WTC11 (cell line): ENCODE results near the gene PPM1K. TPM values are rescaled to one million over a fixed set of nuclear protein-coding genes. Genes with fewer than 3 reads are reported as not detected.
A peak's percentile ranks its signal among the peaks of the same experiment; 100 is the strongest.

Experiments
- ATAC-seq: fragments of 200-7000 bp; cut with Tn5 transposase; 2 replicates; pipeline ENCODE4 v1.10.0; 2021; ENCODE audit warnings: mild to moderate bottlenecking, moderate library complexity
- CTCF ChIA-PET: fragments of 300-600 bp; sonication (Branson Sonifier 250); formaldehyde crosslinking; loops from one replicate; lab custom pipeline; 2021; ENCODE audit warnings: antibody characterized with exemption; lab: Charles Lee
- POLR2A ChIA-PET: fragments of 350-600 bp; sonication (Branson Sonifier 250); formaldehyde crosslinking; loops from one replicate; lab custom pipeline; 2021; ENCODE audit warnings: antibody characterized with exemption; lab: Charles Lee
- DNase-seq: peaks from one replicate; pipeline ENCODE4 v3.0.0; 2021; ENCODE audit warnings: low spot score
- H3K27ac Mint-ChIP-seq: 2 replicates; pipeline ENCODE4 v1.8.0; 2021; ENCODE audit warnings: mixed read lengths
- H3K27me3 Mint-ChIP-seq: 2 replicates; pipeline ENCODE4 v1.8.0; 2021; ENCODE audit warnings: low read depth, mild to moderate bottlenecking, moderate library complexity, mixed read lengths
- H3K36me3 Mint-ChIP-seq: 2 replicates; pipeline ENCODE4 v1.8.0; 2021; ENCODE audit warnings: mixed read lengths
- H3K4me1 Mint-ChIP-seq: 2 replicates; pipeline ENCODE4 v1.8.0; 2022; ENCODE audit warnings: mixed read lengths
- H3K4me3 Mint-ChIP-seq: 2 replicates; pipeline ENCODE4 v1.8.0; 2021; ENCODE audit warnings: mild to moderate bottlenecking, moderate library complexity, mixed read lengths
- H3K9me3 Mint-ChIP-seq: 2 replicates; pipeline ENCODE4 v1.8.0; 2021; ENCODE audit warnings: mixed read lengths
- CREB1 ChIP-seq: sonication (generic); formaldehyde crosslinking; IDR thresholded peaks from 2 replicates; pipeline ENCODE4 v1.8.0; 2023; ENCODE audit warnings: mild to moderate bottlenecking, missing genetic modification reagents
- CTCF ChIP-seq: fragments of 200-600 bp; IDR thresholded peaks from 2 replicates; pipeline ENCODE4 v1.8.0; 2022; ENCODE audit warnings: antibody characterized with exemption
- E2F1 ChIP-seq: sonication (generic); formaldehyde crosslinking; IDR thresholded peaks from 2 replicates; pipeline ENCODE4 v1.8.0; 2022; ENCODE audit warnings: mild to moderate bottlenecking, missing genetic modification reagents
- E2F4 ChIP-seq: sonication (generic); formaldehyde crosslinking; IDR thresholded peaks from 2 replicates; pipeline ENCODE4 v1.8.1; 2022; ENCODE audit warnings: low read depth, mild to moderate bottlenecking, moderate library complexity, missing genetic modification reagents, borderline replicate concordance
- FOXK1 ChIP-seq: sonication (generic); formaldehyde crosslinking; IDR thresholded peaks from 2 replicates; pipeline ENCODE4 v1.8.0; 2022; ENCODE audit warnings: mild to moderate bottlenecking, moderate library complexity, missing genetic modification reagents
- GABPB1 ChIP-seq: sonication (generic); formaldehyde crosslinking; IDR thresholded peaks from 2 replicates; pipeline ENCODE4 v1.8.1; 2023; ENCODE audit warnings: mild to moderate bottlenecking, missing genetic modification reagents
- GTF2I ChIP-seq: fragments of 250-450 bp; sonication (Bioruptor Pico); conservative IDR thresholded peaks from 2 replicates; pipeline ENCODE4 v1.4.0; 2021; ENCODE audit warnings: mild to moderate bottlenecking
- HMGA2 ChIP-seq: fragments of 250-450 bp; sonication (Bioruptor Pico); IDR thresholded peaks from 2 replicates; pipeline ENCODE4 v1.4.0; 2021; ENCODE audit warnings: mild to moderate bottlenecking, moderate library complexity
- HMGXB4 ChIP-seq: sonication (generic); formaldehyde crosslinking; IDR thresholded peaks from 2 replicates; pipeline ENCODE4 v1.8.1; 2023; ENCODE audit warnings: mild to moderate bottlenecking, moderate library complexity, missing genetic modification reagents
- JAZF1 ChIP-seq: fragments of 250-450 bp; sonication (Bioruptor Pico); IDR thresholded peaks from 2 replicates; pipeline ENCODE4 v1.9.0; 2021; ENCODE audit warnings: moderate library complexity, mild to moderate bottlenecking, inconsistent platforms
- KAT7 ChIP-seq: sonication (generic); formaldehyde crosslinking; IDR thresholded peaks from 2 replicates; pipeline ENCODE4 v1.8.1; 2023; ENCODE audit warnings: missing genetic modification reagents, mild to moderate bottlenecking, borderline replicate concordance
- MLX ChIP-seq: sonication (generic); formaldehyde crosslinking; IDR thresholded peaks from 2 replicates; pipeline ENCODE4 v1.8.1; 2023; ENCODE audit warnings: mild to moderate bottlenecking, missing genetic modification reagents, moderate library complexity
- NFYB ChIP-seq: sonication (generic); formaldehyde crosslinking; conservative IDR thresholded peaks from 2 replicates; pipeline ENCODE4 v1.8.0; 2022; ENCODE audit warnings: low read depth, missing genetic modification reagents
- NR2C2 ChIP-seq: sonication (generic); formaldehyde crosslinking; IDR thresholded peaks from 2 replicates; pipeline ENCODE4 v1.8.0; 2022; ENCODE audit warnings: mild to moderate bottlenecking, missing genetic modification reagents
- SOX15 ChIP-seq: fragments of 250-450 bp; sonication (Bioruptor Pico); IDR thresholded peaks from 2 replicates; pipeline ENCODE4 v1.9.0; 2021; ENCODE audit warnings: mild to moderate bottlenecking
- USF2 ChIP-seq: sonication (generic); formaldehyde crosslinking; IDR thresholded peaks from 2 replicates; pipeline ENCODE4 v1.8.1; 2023; ENCODE audit warnings: mild to moderate bottlenecking, missing genetic modification reagents, moderate library complexity
- ZMAT4 ChIP-seq: fragments of 250-450 bp; sonication (Bioruptor Pico); IDR thresholded peaks from 2 replicates; pipeline ENCODE4 v1.9.0; 2021; ENCODE audit warnings: mild to moderate bottlenecking
- ZNF138 ChIP-seq: sonication (generic); formaldehyde crosslinking; conservative IDR thresholded peaks from 2 replicates; pipeline ENCODE4 v1.8.1; 2022; ENCODE audit warnings: mild to moderate bottlenecking, moderate library complexity, missing genetic modification reagents
- ZNF396 ChIP-seq: fragments of 250-450 bp; sonication (Bioruptor Pico); IDR thresholded peaks from 2 replicates; pipeline ENCODE4 v1.8.0; 2021; ENCODE audit warnings: mild to moderate bottlenecking, moderate library complexity, borderline replicate concordance
- ZNF671 ChIP-seq: fragments of 250-450 bp; sonication (Bioruptor Pico); IDR thresholded peaks from 2 replicates; pipeline ENCODE4 v1.8.0; 2021; ENCODE audit warnings: mild to moderate bottlenecking
- ZSCAN18 ChIP-seq: fragments of 250-450 bp; sonication (Bioruptor Pico); IDR thresholded peaks from 2 replicates; pipeline ENCODE4 v2.1.2; 2022; ENCODE audit warnings: mild to moderate bottlenecking, moderate library complexity
- total RNA-seq: library from RNA; stranded (reverse); gene quantifications from 3 replicates; pipeline ENCODE4 v1.2.3, GENCODE V29; 2021

PPM1K gene
- total RNA-seq, 1 experiment from 2014 or later, result 17.0 TPM

- ChIA-PET POLR2A (no interaction called here), CTCF (interaction anchor here (0.6 to 3.6 kb wide), 30 partner anchors 9 to 363 kb away, joined by 3 to 47 read pairs (median 4); partner anchors contain the start of gene ABCG2)
- peak; percentile 70 for ATAC-seq
- no peaks in the 10 kb centered on the region for H3K9me3 Mint-ChIP-seq
- TF ChIP-seq ZNF671 (CRISPR knock-in tag) (no peak), USF2 (CRISPR knock-in tag) (peak; percentile 69), MLX (no peak), CREB1 (CRISPR knock-in tag) (no peak), ZNF138 (CRISPR knock-in tag) (no peak), CTCF (peak; percentile 68)
- no peak for DNase-seq
- H3K27ac Mint-ChIP-seq, result peak overlapping the region; percentile 25; the same call in 1 of the 2 replicates
- no peaks in the 10 kb centered on the region for H3K36me3 Mint-ChIP-seq
- H3K27me3 Mint-ChIP-seq, result no peaks in the 10 kb centered on the region
- no peak overlapping the region for H3K4me3 Mint-ChIP-seq
- peaks cover 2% of the 10 kb centered on the region; the same call in 1 of the 2 replicates for H3K4me1 Mint-ChIP-seq
Observed at GRCh38 chr4:88211473-88212252, 72.7 kb downstream of the PPM1K start.

GRCh38 chr4:88208156-88208555 lies 76.2 kb downstream of the PPM1K start:
- H3K36me3 Mint-ChIP-seq, result no peaks in the 10 kb centered on the region
- ChIA-PET POLR2A (no interaction called here), CTCF (interaction anchor here (2.1 to 2.5 kb wide), 3 partner anchors 11 to 307 kb away, joined by 5 to 15 read pairs (median 9); no protein-coding TSS in a partner anchor)
- peaks cover 13% of the 10 kb centered on the region for H3K4me1 Mint-ChIP-seq
- no peaks in the 10 kb centered on the region for H3K27me3 Mint-ChIP-seq
- no peaks in the 10 kb centered on the region for H3K9me3 Mint-ChIP-seq
- no peak for DNase-seq
- TF ChIP-seq NFYB (CRISPR knock-in tag) (no peak), ZSCAN18 (CRISPR knock-in tag) (no peak), ZMAT4 (CRISPR knock-in tag) (no peak), JAZF1 (CRISPR knock-in tag) (no peak), E2F4 (no peak), SOX15 (CRISPR knock-in tag) (no peak), FOXK1 (CRISPR knock-in tag) (no peak), KAT7 (CRISPR knock-in tag) (no peak), NR2C2 (no peak), GABPB1 (CRISPR knock-in tag) (no peak), GTF2I (CRISPR knock-in tag) (no peak), E2F1 (CRISPR knock-in tag) (no peak), HMGA2 (CRISPR knock-in tag) (no peak), HMGXB4 (no peak), ZNF396 (CRISPR knock-in tag) (no peak)
- no peak overlapping the region for H3K27ac Mint-ChIP-seq
- no peak overlapping the region for H3K4me3 Mint-ChIP-seq
- no peak for ATAC-seq
